ENCODE results near the gene CCN6. TPM values are rescaled to one million over a fixed set of nuclear protein-coding genes. Genes with fewer than 3 reads are reported as not detected.

Gene CCN6
- total RNA-seq, 4 donors from 2014 or later, result 0.25 to 7.6 (median 1.0) TPM; not detected in 1

DNA sequence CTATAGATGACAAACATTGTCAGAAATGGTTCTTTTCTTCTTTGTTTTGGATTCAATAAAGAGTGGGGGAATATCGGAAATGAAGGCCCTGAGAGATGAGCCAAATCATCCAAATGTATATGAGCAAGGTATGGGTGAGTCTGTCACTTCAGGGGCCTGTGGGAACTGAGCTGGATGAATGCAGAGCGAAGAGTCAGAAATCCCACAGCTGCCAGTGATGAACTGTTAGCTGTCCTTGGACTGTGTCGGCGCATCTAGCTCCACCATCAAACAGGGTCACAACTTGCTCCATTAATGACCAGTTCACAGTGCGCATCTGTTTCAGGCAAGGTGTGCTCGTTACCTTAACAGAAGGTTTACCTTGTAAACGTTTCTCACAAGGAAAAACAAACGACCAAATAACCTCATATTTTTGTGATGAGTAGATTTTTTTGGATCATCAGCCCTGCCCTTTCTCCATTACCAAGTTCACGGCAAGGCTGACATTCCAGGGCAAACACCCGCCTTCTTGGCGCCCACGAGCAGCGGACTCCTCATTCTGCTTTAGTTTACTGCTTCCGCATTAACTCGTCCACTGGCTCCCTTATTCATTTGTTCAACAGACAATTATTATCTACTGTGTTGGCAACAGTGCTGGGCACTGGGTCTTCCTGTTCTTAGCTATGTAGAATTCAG is 15.0 kb upstream of the CCN6 start:
- peak in 1 of 2 donors; percentile 80 for DNase-seq (ENCODE audit: low spot score in 2 of 2)
- H3K27ac ChIP-seq, result peak overlapping the region; percentile 90

DNA sequence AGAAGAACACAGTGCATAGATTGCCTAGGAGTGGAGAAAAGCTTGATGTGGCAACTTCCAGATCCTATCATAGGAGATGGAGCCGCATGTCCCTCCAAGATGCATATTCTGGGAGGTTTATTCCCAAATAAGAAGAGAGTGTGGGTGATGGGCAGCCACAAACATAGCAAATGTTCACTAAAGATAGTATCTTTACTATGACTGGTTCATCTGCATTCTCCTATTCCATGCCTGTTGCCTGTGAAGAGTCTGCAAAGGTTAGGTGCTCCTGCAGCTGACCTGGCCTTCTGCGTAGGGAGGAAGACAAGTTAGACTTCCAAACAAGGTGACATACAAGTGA is 14.5 kb upstream of the CCN6 start:
- Histone ChIP-seq H3K27me3 (no peaks in the 10 kb centered on the region), H3K36me3 (no peaks in the 10 kb centered on the region), H3K27ac (peak overlapping the region; percentile 90), H3K4me3 (no peak overlapping the region), H3K9me3 (no peaks in the 10 kb centered on the region), H3K4me1 (peaks cover 61% of the 10 kb centered on the region)
- WGBS, result 67% methylated on average over 2 of the region's 2 CpGs
- DNase-seq (ENCODE audit: low spot score in 2 of 2), result no peak
- TF ChIP-seq POLR2A (IDR thresholded peaks at IDR 0.05), result no peak
- TF ChIP-seq EP300 (IDR thresholded peaks at IDR 0.05), result no peak
- TF ChIP-seq, protein P1, sequence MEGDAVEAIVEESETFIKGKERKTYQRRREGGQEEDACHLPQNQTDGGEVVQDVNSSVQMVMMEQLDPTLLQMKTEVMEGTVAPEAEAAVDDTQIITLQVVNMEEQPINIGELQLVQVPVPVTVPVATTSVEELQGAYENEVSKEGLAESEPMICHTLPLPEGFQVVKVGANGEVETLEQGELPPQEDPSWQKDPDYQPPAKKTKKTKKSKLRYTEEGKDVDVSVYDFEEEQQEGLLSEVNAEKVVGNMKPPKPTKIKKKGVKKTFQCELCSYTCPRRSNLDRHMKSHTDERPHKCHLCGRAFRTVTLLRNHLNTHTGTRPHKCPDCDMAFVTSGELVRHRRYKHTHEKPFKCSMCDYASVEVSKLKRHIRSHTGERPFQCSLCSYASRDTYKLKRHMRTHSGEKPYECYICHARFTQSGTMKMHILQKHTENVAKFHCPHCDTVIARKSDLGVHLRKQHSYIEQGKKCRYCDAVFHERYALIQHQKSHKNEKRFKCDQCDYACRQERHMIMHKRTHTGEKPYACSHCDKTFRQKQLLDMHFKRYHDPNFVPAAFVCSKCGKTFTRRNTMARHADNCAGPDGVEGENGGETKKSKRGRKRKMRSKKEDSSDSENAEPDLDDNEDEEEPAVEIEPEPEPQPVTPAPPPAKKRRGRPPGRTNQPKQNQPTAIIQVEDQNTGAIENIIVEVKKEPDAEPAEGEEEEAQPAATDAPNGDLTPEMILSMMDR (IDR thresholded peaks at IDR 0.05), result no peak
- TF ChIP-seq POLR2AphosphoS5 (IDR thresholded peaks at IDR 0.05), result no peak

More for the DNA sequence above, 15.0 kb upstream of the CCN6 start:
- Histone ChIP-seq H3K4me3 (no peak overlapping the region), H3K36me3 (no peaks in the 10 kb centered on the region), H3K4me1 (peaks cover 61% of the 10 kb centered on the region), H3K9me3 (no peaks in the 10 kb centered on the region), H3K27me3 (no peaks in the 10 kb centered on the region)
- 81% methylated on average over 15 of the region's 15 CpGs for whole genome bisulfite sequencing
- TF ChIP-seq POLR2AphosphoS5 (IDR thresholded peaks at IDR 0.05), result peak in 1 of 3 donors; percentile 28
- TF ChIP-seq POLR2A (IDR thresholded peaks at IDR 0.05), result no peak

- Histone ChIP-seq H3K27ac (no peak overlapping the region), H3K9me3 (no peaks in the 10 kb centered on the region), H3K27me3 (no peaks in the 10 kb centered on the region), H3K4me3 (no peak overlapping the region), H3K4me1 (peaks cover 53% of the 10 kb centered on the region), H3K36me3 (no peaks in the 10 kb centered on the region)
- no peak for DNase-seq (ENCODE audit: low spot score in 2 of 2)
- WGBS, result 70% methylated on average over 1 of the region's 1 CpG
- no peak for TF ChIP-seq POLR2A (IDR thresholded peaks at IDR 0.05)
- no peak for TF ChIP-seq POLR2AphosphoS5 (IDR thresholded peaks at IDR 0.05)
- TF ChIP-seq EP300 (IDR thresholded peaks at IDR 0.05), result no peak
- TF ChIP-seq, protein P1 (IDR thresholded peaks at IDR 0.05), result no peak
Observed at GRCh38 chr6:112040956-112041355, 12.9 kb upstream of the CCN6 start.

DNA sequence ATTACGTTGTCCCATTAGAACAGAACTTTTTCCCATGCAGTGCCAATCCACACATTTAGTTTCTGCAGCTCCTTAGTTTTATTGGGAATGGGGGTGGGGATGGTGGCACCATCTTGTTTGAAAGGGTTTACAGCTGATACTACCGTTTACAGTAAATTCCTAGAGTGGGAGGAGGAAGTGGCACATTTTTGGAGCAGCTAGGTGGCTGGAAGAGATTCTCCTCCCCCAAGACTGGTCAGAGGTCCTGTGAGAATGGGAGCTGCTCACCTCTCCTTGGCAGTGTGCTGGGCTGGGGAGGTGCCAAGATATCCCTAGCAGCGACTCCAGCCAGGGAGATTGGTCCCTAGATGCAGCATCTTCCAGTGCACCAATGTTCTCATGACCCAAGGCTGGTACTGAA is 12.4 kb upstream of the CCN6 start:
- Histone ChIP-seq H3K4me1 (peaks cover 48% of the 10 kb centered on the region), H3K4me3 (no peak overlapping the region), H3K27me3 (no peaks in the 10 kb centered on the region), H3K27ac (no peak overlapping the region), H3K36me3 (no peaks in the 10 kb centered on the region), H3K9me3 (no peaks in the 10 kb centered on the region)
- 64% methylated on average over 3 of the region's 3 CpGs for WGBS
- no peak for DNase-seq (ENCODE audit: low spot score in 2 of 2)
- TF ChIP-seq POLR2A (IDR thresholded peaks at IDR 0.05), result no peak

- H3K9me3 ChIP-seq, result no peaks in the 10 kb centered on the region
- no peaks in the 10 kb centered on the region for H3K27me3 ChIP-seq
- H3K4me3 ChIP-seq, result peak overlapping the region; percentile 61
- DNase-seq (ENCODE audit: low spot score in 2 of 2), result peak; percentile 92 to 93
- under 1% methylated on average over 36 of the region's 36 CpGs for WGBS
- H3K4me1 ChIP-seq, result peaks cover 37% of the 10 kb centered on the region
- peak in 1 of 3 donors; percentile 76 for TF ChIP-seq POLR2AphosphoS5 (IDR thresholded peaks at IDR 0.05)
- TF ChIP-seq, protein P1 (IDR thresholded peaks at IDR 0.05), result peak; percentile 94 to 95
- peak in 1 of 2 donors; percentile 25 for TF ChIP-seq POLR2A (IDR thresholded peaks at IDR 0.05)
- TF ChIP-seq EP300 (IDR thresholded peaks at IDR 0.05), result no peak
- H3K36me3 ChIP-seq, result no peaks in the 10 kb centered on the region
- peak overlapping the region; percentile 81 for H3K27ac ChIP-seq
Observed at GRCh38 chr6:112043032-112044007, 10.6 kb upstream of the CCN6 start.

GRCh38 chr6:112044196-112044595 is 9.7 kb upstream of the CCN6 start:
- no peak overlapping the region for H3K27ac ChIP-seq
- DNase-seq (ENCODE audit: low spot score in 2 of 2), result no peak
- no peaks in the 10 kb centered on the region for H3K27me3 ChIP-seq
- H3K4me1 ChIP-seq, result peaks cover 28% of the 10 kb centered on the region
- H3K9me3 ChIP-seq, result no peaks in the 10 kb centered on the region
- no peak overlapping the region for H3K4me3 ChIP-seq
- no peaks in the 10 kb centered on the region for H3K36me3 ChIP-seq
- no peak for TF ChIP-seq EP300 (IDR thresholded peaks at IDR 0.05)
- TF ChIP-seq, protein P1 (IDR thresholded peaks at IDR 0.05), result no peak
- TF ChIP-seq POLR2A (IDR thresholded peaks at IDR 0.05), result no peak
- 74% methylated on average over 8 of the region's 8 CpGs for WGBS

Data from suprapubic skin (tissue), 4 donors.